ENCODE data around the gene TEX13B. TPM values are rescaled to one million over a fixed set of nuclear protein-coding genes. Genes with fewer than 3 reads are reported as not detected.

TEX13B gene, protein sequence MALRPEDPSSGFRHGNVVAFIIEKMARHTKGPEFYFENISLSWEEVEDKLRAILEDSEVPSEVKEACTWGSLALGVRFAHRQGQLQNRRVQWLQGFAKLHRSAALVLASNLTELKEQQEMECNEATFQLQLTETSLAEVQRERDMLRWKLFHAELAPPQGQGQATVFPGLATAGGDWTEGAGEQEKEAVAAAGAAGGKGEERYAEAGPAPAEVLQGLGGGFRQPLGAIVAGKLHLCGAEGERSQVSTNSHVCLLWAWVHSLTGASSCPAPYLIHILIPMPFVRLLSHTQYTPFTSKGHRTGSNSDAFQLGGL
- not detected for total RNA-seq
- polyA plus RNA-seq (2013, experiment 1 of 2) = not detected
- polyA plus RNA-seq (2013, experiment 2 of 2) = not detected
- long read RNA-seq, experiment 1 = 0 reads
- long read RNA-seq, experiment 2 = 0 reads
- long read RNA-seq, experiment 3 = 0 reads
- long read RNA-seq, experiment 4 = 0 reads

DNA sequence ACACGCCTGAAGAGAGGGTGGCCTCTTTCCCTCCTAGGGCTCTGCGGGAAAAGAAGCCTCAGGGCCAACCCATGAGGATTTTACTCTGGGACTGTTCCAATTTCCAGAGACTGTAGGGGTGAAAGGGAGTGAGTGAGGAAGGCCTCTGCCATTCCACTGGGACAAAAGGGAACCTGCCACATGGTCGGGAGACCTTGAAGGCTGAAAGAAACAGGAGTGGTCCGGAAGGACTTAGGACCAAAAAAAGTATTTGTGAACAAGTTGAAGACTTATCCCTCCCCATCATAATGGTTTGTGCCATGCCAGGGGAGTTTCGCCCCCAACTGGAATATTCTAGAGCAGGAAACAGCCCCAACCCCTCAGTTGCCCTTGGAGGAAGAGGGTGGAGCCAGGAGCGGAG lies at the start of gene TEX13B:
Gene TEX13B, minus strand, starts transcription at position 15 of the 400 bp plus-strand sequence. CDS start 243 bp downstream, outside the sequence.
- Histone ChIP-seq H3K36me3 (ENCODE audit: control insufficient read depth, insufficient read depth, low read length) (no peaks in the 10 kb centered on the region), H3K27ac (ENCODE audit: low read depth, low read length) (no peak within 1 kb of the TSS), H3K4me1 (ENCODE audit: control insufficient read depth, insufficient read depth, low read length) (no peaks in the 10 kb centered on the region), H3K27me3 (ENCODE audit: control insufficient read depth, insufficient read depth, low read length, poor library complexity, severe bottlenecking) (no peaks in the 10 kb centered on the region), H3K9ac (ENCODE audit: extremely low read depth, low read length, poor library complexity, severe bottlenecking) (no peak within 1 kb of the TSS), H3K9me3 (ENCODE audit: control insufficient read depth, low read length) (no peaks in the 10 kb centered on the region), H3K4me3 (ENCODE audit: low read length) (no peak within 1 kb of the TSS)
- Mint-ChIP-seq H3K9me3 (no peaks in the 10 kb centered on the region), H3K4me3 (no peak within 1 kb of the TSS), H3K27ac (no peak within 1 kb of the TSS), H3K27me3 (ENCODE audit: insufficient read depth) (no peaks in the 10 kb centered on the region), H3K4me1 (peaks cover 4% of the 10 kb centered on the region), H3K36me3 (ENCODE audit: low read depth) (peaks cover 10% of the 10 kb centered on the region)
- DNase-seq = no peak
- 98% methylated on average over 5 of the region's 6 CpGs; no CpG with 5 or more reads in 1 of the 2 experiments for WGBS, 2 experiments (ENCODE audit: insufficient coverage in 1 of 2, insufficient read length in 1 of 2)
- TF ChIP-seq, protein P1, sequence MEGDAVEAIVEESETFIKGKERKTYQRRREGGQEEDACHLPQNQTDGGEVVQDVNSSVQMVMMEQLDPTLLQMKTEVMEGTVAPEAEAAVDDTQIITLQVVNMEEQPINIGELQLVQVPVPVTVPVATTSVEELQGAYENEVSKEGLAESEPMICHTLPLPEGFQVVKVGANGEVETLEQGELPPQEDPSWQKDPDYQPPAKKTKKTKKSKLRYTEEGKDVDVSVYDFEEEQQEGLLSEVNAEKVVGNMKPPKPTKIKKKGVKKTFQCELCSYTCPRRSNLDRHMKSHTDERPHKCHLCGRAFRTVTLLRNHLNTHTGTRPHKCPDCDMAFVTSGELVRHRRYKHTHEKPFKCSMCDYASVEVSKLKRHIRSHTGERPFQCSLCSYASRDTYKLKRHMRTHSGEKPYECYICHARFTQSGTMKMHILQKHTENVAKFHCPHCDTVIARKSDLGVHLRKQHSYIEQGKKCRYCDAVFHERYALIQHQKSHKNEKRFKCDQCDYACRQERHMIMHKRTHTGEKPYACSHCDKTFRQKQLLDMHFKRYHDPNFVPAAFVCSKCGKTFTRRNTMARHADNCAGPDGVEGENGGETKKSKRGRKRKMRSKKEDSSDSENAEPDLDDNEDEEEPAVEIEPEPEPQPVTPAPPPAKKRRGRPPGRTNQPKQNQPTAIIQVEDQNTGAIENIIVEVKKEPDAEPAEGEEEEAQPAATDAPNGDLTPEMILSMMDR (conservative IDR thresholded peaks at IDR 0.05) = no peak

- Histone ChIP-seq H3K27me3 (ENCODE audit: control insufficient read depth, insufficient read depth, low read length, poor library complexity, severe bottlenecking) (no peaks in the 10 kb centered on the region), H3K4me1 (ENCODE audit: control insufficient read depth, insufficient read depth, low read length) (no peaks in the 10 kb centered on the region), H3K9ac (ENCODE audit: extremely low read depth, low read length, poor library complexity, severe bottlenecking) (no peak overlapping the region), H3K36me3 (ENCODE audit: control insufficient read depth, insufficient read depth, low read length) (no peaks in the 10 kb centered on the region), H3K27ac (ENCODE audit: low read depth, low read length) (no peak overlapping the region), H3K4me3 (ENCODE audit: low read length) (no peak overlapping the region), H3K9me3 (ENCODE audit: control insufficient read depth, low read length) (no peaks in the 10 kb centered on the region)
- Mint-ChIP-seq H3K27ac (no peak overlapping the region), H3K4me1 (peaks cover 2% of the 10 kb centered on the region), H3K4me3 (no peak overlapping the region), H3K9me3 (no peaks in the 10 kb centered on the region), H3K36me3 (ENCODE audit: low read depth) (no peaks in the 10 kb centered on the region), H3K27me3 (ENCODE audit: insufficient read depth) (no peaks in the 10 kb centered on the region)
- no peak for DNase-seq
- TF ChIP-seq, protein P1 (conservative IDR thresholded peaks at IDR 0.05) = no peak
- WGBS, 2 experiments (ENCODE audit: insufficient coverage in 1 of 2, insufficient read length in 1 of 2) = 94 to 100% methylated on average over 1 to 5 of the region's 5 CpGs
These were observed 48.0 kb upstream of the TEX13B start for GRCh38 chrX:108029928-108030711.

DNA sequence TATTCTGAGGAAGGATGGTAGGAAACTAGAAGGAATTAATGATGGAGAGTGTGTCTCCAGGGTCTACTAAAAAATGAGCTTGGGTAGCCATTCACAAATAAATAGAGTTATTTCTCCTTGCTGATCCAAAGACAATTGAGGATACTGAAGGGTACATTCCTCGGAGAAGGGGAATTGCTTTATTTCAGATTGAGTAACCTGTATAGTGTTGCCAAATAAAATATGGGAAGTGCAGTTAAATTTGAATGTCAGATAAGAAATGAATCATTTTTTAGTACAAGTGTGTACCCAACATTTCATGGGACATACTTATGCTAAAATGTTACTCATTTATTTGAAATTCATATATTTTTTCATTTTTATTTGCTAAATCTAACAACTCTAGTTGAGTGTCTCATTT lies 46.7 kb upstream of the TEX13B start:
- no peak for DNase-seq
- Mint-ChIP-seq H3K27ac (no peak overlapping the region), H3K4me1 (peaks cover 2% of the 10 kb centered on the region), H3K27me3 (ENCODE audit: insufficient read depth) (no peaks in the 10 kb centered on the region), H3K9me3 (no peaks in the 10 kb centered on the region), H3K4me3 (no peak overlapping the region), H3K36me3 (ENCODE audit: low read depth) (no peaks in the 10 kb centered on the region)
- no peak overlapping the region for H3K27ac ChIP-seq (ENCODE audit: low read depth, low read length)
- H3K36me3 ChIP-seq (ENCODE audit: control insufficient read depth, insufficient read depth, low read length) = no peaks in the 10 kb centered on the region
- no peaks in the 10 kb centered on the region for H3K9me3 ChIP-seq (ENCODE audit: control insufficient read depth, low read length)
- 100% methylated on average over 1 of the region's 1 CpG; no CpG with 5 or more reads in 1 of the 2 experiments for whole genome bisulfite sequencing, 2 experiments (ENCODE audit: insufficient coverage in 1 of 2, insufficient read length in 1 of 2)
- H3K27me3 ChIP-seq (ENCODE audit: control insufficient read depth, insufficient read depth, low read length, poor library complexity, severe bottlenecking) = no peaks in the 10 kb centered on the region
- TF ChIP-seq, protein P1 (conservative IDR thresholded peaks at IDR 0.05) = no peak
- H3K4me3 ChIP-seq (ENCODE audit: low read length) = no peak overlapping the region
- H3K4me1 ChIP-seq (ENCODE audit: control insufficient read depth, insufficient read depth, low read length) = no peaks in the 10 kb centered on the region
- H3K9ac ChIP-seq (ENCODE audit: extremely low read depth, low read length, poor library complexity, severe bottlenecking) = no peak overlapping the region

All from endodermal cell (in vitro differentiated cells).